GM19035 (cell line): ENCODE results near the gene INAFM1.
"Not testable (repeated sequence)": the region's sequence is repeated elsewhere in the genome, so short reads cannot be mapped to it uniquely, and the experiment has no call there.

Experiments used
- ATAC-seq: cut with Tn5 transposase; IDR thresholded peaks from one replicate; pipeline ENCODE4 v1.9.1; 2021; ENCODE audit not compliant: unreplicated experiment

INAFM1 gene

GRCh38 chr19:47240996-47241918, 33.4 kb upstream of the INAFM1 start:
- no peak for ATAC-seq

- ATAC-seq = no peak
Observed at GRCh38 chr19:47241919-47242577, 32.6 kb upstream of the INAFM1 start.

- ATAC-seq = no peak
Observed at GRCh38 chr19:47243364-47243775, 31.3 kb upstream of the INAFM1 start.

- ATAC-seq = peak; percentile 75
Observed at GRCh38 chr19:47243776-47244547, 30.7 kb upstream of the INAFM1 start.

GRCh38 chr19:47247308-47247990, 27.2 kb upstream of the INAFM1 start:
- no peak for ATAC-seq

GRCh38 chr19:47253016-47253415, 21.7 kb upstream of the INAFM1 start:
- not testable (repeated sequence) for ATAC-seq

GRCh38 chr19:47253467-47253881, 21.2 kb upstream of the INAFM1 start:
- ATAC-seq = no peak

- ATAC-seq = no peak
Observed at GRCh38 chr19:47253970-47254369, 20.7 kb upstream of the INAFM1 start.

GRCh38 chr19:47255879-47256692, 18.6 kb upstream of the INAFM1 start, which contains the start of gene CCDC9:
TSS of gene CCDC9 (plus strand) at chr19:47256525. CDS start at chr19:47258401, 1,876 bp downstream.
- peak; percentile 50 for ATAC-seq

GRCh38 chr19:47256693-47257410, 17.8 kb upstream of the INAFM1 start:
- peak; percentile 75 for ATAC-seq

GRCh38 chr19:47257411-47258169, 17.1 kb upstream of the INAFM1 start:
- ATAC-seq = no peak

- no peak for ATAC-seq
Observed at GRCh38 chr19:47258434-47258833, 16.3 kb upstream of the INAFM1 start.

GRCh38 chr19:47258895-47259555, 15.7 kb upstream of the INAFM1 start:
- no peak for ATAC-seq

- no peak for ATAC-seq
Observed at GRCh38 chr19:47260476-47260875, 14.2 kb upstream of the INAFM1 start.

- peak; percentile 66 for ATAC-seq
Observed at GRCh38 chr19:47261946-47262793, 12.5 kb upstream of the INAFM1 start.

- no peak for ATAC-seq
Observed at GRCh38 chr19:47264629-47265028, 10.1 kb upstream of the INAFM1 start.

GRCh38 chr19:47266401-47266941, 8.2 kb upstream of the INAFM1 start:
- ATAC-seq = no peak
